ENCODE data around the gene AKR7A2.

- no peak for TF ChIP-seq CTCF (IDR thresholded peaks at IDR 0.05; ENCODE audit: insufficient read depth, low read length)
- no peak for TF ChIP-seq POLR2AphosphoS5 (IDR thresholded peaks at IDR 0.05; ENCODE audit: low read depth)
- no peak for TF ChIP-seq REST (IDR thresholded peaks at IDR 0.05; ENCODE audit: insufficient replicate concordance, low read depth)
- no peak for TF ChIP-seq SPI1 (IDR thresholded peaks at IDR 0.05; ENCODE audit: borderline replicate concordance, low read depth)
These were observed 49.1 kb upstream of the AKR7A2 start for GRCh38 chr1:19360843-19361610.

Measured in HL-60 (cell line).